ENCODE results near the gene PLEKHO2.

Gene PLEKHO2

GRCh38 chr15:64857421-64857820 lies 15.7 kb downstream of the PLEKHO2 start:
- DNase-seq, result peak; percentile 48

DNA sequence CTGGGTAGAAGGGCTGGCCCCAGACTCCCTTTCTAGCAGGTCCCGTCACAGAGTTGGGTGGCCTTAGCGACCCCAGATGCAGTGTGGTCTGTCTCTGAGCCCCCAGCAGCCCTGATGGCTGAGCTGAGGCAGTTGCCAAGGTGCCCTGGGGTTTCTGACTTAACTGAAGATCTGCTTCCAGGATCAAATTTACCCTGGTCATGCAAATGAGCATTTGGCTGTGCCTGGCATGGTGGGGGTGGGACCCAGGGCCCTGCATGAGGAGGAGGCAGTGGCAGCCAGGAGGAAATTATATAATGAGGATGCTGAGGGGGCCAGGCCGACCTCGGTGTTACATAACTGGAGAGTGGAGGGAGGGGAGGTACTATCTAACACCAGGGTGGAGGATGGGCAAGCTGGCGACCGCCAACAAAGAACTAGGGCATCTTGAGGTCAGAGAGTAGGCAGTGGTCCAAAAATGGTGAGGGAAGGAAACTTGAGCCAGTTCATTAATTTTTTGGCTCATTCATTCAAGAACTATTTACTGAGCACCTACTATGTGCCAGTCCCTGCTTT lies 16.4 kb downstream of the PLEKHO2 start:
- no peak for DNase-seq

GRCh38 chr15:64859226-64859625 lies 17.5 kb downstream of the PLEKHO2 start:
- no peak for DNase-seq

DNA sequence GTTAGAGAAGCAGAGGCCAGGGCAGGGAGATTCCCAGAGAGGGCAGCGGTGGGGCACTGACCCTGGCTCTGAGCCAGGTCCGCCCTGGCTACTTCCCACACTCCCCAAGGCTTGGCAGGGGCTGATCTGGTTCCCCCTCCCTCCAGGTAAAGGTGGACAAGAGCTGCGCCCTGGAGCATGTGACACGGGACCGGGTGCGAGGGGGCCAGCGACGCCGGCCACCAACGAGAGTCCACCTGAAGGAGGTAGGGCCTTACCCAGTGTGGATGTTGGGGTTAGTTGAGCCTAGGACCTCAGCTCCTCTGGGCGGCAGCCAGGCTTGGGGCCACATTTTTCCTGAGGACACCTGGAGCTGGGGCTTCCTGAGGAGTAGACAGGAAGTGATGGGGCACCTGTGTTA lies 19.6 kb downstream of the PLEKHO2 start:
- DNase-seq, result no peak

DNA sequence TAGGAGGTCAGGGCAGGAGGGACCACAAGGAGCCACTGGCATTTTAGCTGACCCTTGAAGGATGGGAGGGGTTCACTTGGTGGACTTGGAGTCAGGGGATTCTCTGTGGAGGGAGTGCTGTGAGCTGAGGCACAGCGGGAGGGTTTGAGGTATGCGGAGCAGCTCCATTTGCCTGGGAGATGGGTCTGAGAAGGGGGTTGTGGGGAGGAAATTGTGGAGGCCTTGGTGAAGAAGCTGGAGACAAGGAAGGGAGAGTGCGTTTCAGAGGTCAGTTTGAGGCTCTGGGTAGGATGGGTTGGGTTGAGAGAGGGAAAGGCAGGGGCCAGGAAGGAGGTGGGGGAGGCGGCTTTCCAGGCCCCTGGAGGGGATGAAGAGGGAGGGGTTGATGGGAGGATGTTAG lies 20.2 kb downstream of the PLEKHO2 start:
- no peak for DNase-seq

DNA sequence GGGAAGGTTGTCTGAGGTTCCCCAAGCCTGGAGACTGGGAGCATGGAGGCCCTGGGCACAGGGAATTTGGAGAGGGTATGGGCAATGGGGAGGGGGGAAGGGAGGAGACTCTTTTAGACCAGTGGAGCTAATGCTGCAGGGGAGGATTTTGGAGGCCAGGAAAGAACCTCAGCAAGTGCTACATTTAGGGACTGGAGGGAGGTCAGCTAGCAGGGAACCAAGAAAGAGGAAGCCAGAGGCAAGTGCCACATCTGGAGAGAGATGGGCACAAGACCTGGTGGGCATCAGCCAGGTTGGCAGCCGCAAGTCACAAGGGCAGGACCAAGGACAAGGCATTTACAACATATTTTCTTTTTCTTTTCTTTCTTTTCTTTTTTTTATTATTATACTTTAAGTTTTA lies 20.7 kb downstream of the PLEKHO2 start:
- DNase-seq, result no peak

DNA sequence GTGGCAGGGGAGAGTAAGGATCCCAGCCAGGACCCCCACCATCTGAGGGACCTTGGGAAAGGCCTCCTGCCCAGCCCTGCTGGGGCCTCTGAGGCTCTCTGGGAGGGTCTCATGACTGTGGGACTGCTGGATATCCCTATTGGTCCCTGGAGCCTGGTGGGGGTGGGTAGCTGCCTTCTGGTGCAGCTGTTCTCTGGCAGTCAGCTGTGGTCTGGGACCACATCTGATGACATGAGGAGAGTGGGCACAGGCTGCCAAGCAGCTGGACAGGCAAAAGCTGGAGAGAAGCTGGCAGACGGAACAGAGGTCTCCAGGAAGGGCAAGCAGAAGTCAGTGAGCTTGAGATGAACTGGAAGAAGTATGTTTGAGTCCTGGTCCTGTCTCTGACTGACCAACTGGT lies 22.4 kb downstream of the PLEKHO2 start:
- DNase-seq, result no peak

DNA sequence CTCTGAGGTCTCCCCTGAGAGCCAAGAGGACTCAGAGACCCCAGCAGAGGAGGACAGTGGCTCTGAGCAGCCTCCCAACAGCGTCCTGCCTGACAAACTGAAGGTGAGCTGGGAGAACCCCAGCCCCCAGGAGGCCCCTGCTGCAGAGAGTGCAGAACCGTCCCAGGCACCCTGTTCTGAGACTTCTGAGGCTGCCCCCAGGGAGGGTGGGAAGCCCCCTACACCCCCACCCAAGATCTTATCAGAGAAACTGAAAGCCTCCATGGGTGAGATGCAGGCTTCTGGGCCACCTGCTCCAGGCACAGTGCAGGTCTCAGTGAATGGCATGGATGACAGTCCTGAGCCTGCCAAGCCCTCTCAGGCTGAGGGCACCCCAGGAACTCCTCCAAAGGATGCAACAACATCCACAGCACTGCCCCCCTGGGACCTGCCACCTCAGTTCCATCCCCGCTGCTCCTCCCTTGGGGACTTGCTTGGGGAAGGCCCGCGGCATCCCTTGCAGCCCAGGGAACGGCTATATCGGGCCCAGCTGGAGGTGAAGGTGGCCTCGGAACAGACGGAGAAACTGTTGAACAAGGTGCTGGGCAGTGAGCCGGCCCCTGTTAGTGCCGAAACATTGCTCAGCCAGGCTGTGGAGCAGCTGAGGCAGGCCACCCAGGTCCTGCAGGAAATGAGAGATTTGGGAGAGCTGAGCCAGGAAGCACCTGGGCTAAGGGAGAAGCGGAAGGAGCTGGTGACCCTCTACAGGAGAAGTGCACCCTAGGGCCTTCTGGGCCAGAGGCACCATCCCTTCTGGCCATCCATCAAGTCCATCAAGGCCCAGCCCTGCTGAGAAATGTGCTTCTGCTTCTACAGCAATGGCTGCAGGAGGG lies 23.6 kb downstream of the PLEKHO2 start:
- no peak for DNase-seq

DNA sequence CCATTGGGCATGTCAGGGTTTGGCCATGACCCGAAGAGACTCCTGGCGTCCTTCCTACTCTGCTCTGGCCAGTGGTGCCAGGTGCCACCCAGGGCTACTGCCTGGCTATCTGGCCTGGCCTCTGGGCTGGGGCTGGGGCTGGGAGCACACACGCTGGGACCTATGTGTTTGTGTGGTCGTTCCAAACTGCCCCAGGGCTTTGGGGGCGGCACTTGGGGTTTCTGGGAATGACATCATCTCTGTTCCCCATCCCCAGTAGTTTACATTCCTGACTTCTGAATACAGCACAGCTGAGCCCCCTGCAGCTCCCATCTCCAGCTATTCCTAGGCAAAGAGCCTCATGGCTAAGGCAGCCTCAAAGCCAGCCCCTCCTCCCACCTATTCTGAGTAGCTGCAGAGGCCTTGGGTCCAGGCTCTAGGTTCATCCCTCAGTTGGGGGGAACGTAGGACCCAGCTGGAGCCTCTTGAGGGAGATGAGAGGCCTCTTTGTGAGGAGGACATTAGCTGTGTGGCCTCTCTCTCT lies 24.3 kb downstream of the PLEKHO2 start:
- DNase-seq, result peak; percentile 92

DNA sequence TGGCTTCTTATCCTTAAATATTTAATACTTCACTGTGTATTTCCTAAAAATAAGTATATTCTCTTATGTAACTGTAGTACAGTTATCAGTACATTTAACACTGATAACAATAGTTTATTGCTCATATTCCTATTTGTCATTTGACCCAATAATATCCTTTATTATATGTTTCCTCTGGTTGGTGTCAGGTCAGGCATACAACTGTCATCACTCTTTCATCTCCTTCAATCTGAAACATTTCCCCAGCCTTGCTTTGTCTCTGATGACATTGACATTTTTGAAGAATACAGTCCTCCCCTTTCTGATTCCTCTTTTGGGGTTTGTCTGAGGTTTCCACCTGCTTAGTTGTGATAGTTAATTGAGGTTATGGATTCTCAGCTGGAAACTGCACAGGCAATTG lies 27.8 kb downstream of the PLEKHO2 start:
- no peak for DNase-seq

DNA sequence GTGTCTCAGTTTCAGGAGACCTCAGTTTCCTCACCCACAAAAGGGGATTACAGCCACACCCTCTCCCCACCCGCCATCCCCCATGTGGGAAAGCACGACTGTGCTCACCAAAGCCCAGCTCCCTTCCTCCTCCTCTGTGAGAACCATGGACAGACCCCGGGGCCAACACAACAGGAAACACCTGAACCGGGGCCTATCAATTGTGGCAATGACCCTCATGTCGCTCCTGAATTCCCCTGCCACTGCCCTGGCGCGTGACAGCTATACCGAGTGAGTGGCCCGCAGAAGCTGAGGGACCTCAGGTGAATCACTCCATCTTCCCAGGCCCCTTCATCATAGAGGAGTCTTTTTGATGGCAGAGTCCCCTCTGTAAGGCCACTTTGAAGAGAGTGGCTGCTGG lies 28.6 kb downstream of the PLEKHO2 start:
- no peak for DNase-seq

- no peak for DNase-seq
Observed at GRCh38 chr15:64875641-64876223, 34.0 kb downstream of the PLEKHO2 start.

DNA sequence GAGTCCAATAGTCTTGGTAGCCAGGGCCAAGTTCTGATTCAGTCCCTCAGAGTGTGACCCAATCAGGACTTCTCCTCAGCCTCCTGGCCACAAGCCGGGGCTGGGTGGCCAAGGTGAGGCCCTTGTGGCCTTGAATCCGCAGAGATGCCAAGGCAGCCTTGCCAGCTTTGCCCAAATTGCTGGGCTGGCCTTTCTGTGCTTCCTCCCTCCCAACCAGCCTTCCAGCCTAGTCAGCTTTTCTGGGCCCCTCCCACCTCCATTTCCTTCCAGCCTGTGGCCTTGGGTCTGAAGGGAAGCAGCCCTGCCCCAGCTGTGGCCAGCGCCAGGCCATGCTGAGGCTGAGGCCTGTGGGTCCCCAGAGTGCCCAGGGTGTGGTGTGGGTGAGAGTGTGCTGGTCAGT lies 35.7 kb downstream of the PLEKHO2 start:
- no peak for DNase-seq

DNA sequence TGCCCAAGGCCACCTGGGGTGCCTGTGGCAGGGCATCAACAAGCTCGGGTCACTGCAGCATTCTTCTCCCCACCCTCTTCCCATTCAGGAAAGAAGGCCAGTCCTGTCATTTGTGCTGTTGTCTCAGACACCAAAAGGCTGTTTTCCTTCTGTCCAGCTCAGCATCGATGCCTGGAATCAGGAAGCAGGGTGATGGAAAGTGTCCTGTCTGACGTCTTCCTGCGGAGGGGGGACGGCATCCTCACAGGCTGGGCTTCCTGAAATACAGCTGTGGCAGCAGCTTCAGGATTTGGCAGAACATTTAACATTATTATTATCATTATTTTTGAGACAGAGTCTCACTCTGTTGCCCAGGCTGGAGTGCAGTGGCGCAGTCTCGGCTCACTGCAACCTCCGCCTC lies 37.0 kb downstream of the PLEKHO2 start:
- no peak for DNase-seq

- no peak for DNase-seq
Observed at GRCh38 chr15:64883100-64883581, 41.4 kb downstream of the PLEKHO2 start.

DNA sequence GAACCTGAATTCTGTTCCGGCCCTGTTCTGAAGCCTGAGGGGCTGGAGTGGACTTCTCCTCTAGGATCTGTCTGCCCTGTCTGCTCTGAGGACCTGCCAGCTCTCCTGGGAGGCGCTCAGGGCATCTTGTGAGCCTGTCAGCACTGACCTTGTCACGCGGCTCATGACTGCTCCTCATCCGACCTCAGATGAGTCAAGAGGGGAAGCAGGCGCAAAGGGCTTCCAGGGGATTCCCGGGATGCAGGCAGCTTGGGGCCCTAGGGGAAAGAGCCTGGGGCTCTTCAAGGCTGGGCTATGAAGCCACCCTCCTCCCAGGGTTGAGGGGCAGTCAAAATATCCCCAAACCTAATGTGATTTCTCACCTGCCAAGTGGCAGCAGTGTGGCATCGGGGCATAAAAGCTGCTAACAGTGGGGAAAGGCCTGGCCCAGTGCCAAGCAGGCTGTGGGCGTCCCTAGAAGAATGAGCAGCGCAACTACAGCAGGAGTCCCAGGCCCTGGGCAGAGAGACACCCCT lies 42.3 kb downstream of the PLEKHO2 start:
- peak; percentile 81 for DNase-seq

- no peak for DNase-seq
Observed at GRCh38 chr15:64884679-64885078, 43.0 kb downstream of the PLEKHO2 start.

DNA sequence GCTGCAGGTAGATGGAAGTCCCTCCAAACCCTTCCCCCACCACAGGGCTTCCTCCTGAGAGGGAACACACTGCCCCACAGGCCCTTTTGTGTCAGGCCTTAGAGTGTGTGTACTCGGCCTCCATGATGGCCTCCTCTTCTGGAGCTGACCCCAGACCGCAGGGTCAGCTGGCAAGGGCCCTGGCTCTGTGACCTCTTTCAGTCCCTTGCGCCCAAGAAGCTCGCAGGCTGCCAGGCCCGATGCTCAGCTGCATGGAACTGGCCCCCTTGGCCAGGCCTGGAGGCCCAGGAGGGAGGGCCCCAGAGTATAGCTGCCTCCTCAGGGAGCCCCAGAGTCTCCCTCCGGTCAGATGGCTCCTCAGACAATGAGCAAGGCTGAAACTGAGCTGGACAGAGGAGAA lies 46.6 kb downstream of the PLEKHO2 start:
- no peak for DNase-seq

GRCh38 chr15:64891561-64891960 lies 49.8 kb downstream of the PLEKHO2 start:
- no peak for DNase-seq

DNA sequence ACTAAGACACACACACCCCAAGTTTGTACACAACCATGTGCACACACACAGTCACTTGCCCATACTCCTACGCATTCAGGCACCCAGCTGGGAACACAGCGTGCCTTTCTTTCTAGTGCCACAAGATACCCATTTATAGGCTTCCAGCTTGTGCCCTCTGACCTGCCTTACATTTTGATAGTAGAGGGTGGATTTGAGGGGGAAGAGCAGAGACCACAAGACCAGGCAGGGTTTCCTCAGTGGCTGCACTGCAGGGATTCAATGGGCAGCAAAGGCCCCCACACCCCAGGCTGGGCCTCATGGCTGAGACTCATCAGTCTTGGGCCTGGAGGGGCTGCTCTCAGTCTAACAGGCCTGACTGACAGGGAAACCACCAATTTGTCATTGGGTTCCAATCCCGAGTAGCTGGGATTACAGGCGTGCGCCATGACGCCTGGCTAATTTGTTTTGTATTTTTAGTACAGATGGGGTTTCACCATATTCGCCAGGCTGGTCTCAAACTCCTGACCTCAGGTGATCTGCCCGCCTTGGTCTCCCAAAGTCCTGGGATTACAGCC lies 51.2 kb downstream of the PLEKHO2 start:
- no peak for DNase-seq

- peak; percentile 99 for DNase-seq
Observed at GRCh38 chr15:64893481-64894394, 52.0 kb downstream of the PLEKHO2 start.

- no peak for DNase-seq
Observed at GRCh38 chr15:64894395-64895056, 52.8 kb downstream of the PLEKHO2 start.

Measured in fibroblast of skin of right quadriceps (primary cell).